NCI-H446 (cell line): ENCODE data around the gene IQGAP3.
"Not testable (repeated sequence)": the region's sequence is repeated elsewhere in the genome, so short reads cannot be mapped to it uniquely, and the experiment has no call there.

ENCODE experiments used
- DNase-seq, 2 experiments: peaks; one replicate each; lab custom pipeline; 2025; lab: John Stamatoyannopoulos, UW

Gene IQGAP3

GRCh38 chr1:156594190-156594589 lies 21.8 kb upstream of the IQGAP3 start:
- DNase-seq, result no peak

DNA sequence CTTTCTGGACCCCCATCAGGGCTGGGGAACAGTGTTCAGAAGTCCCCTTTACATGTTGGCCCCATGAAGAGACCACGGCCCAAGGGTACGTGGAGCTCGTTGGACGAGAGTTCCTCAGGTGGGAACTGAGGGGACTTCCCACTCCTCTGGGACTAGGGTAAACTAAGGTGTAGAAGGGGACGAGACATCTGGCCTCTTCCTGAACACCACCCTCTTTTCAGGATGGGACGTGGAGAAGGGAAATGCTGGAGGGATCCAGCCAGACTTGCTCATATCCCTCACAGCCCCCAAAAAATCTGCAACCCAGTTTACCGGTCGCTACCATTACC lies 21.3 kb upstream of the IQGAP3 start:
- no peak for DNase-seq

GRCh38 chr1:156592910-156593660 lies 20.7 kb upstream of the IQGAP3 start:
- DNase-seq, result no peak

DNA sequence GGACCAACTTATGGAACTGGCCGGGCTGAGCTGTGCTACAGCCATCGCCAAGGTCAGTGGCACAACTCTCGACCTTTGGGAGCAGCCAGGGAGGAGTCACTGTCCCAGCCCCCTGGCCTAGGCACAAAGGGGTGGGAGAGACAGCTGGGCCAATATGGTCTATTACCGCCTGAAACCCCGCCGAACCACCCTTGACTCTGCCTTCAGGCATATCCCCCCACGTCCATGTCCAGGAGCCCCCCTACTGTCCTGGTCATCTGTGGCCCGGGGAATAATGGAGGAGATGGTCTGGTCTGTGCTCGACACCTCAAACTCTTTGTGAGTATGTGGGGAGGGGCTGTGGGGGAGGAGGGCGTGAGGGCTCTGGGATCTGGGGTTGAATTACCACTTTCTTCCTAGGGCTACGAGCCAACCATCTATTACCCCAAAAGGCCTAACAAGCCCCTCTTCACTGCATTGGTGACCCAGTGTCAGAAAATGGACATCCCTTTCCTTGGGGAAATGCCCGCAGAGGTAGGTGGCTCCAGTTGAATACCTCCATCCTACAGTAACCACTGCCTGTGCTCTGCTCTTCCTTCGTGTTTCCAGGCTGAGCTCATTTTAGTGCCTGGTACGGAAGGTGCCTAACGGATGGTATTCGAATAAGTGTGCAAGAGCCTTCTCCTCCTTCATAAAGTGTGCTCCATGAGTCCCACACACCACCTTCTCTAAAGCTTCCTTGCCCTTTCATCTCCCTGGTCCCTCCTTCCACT lies 20.0 kb upstream of the IQGAP3 start:
- DNase-seq, result no peak

DNA sequence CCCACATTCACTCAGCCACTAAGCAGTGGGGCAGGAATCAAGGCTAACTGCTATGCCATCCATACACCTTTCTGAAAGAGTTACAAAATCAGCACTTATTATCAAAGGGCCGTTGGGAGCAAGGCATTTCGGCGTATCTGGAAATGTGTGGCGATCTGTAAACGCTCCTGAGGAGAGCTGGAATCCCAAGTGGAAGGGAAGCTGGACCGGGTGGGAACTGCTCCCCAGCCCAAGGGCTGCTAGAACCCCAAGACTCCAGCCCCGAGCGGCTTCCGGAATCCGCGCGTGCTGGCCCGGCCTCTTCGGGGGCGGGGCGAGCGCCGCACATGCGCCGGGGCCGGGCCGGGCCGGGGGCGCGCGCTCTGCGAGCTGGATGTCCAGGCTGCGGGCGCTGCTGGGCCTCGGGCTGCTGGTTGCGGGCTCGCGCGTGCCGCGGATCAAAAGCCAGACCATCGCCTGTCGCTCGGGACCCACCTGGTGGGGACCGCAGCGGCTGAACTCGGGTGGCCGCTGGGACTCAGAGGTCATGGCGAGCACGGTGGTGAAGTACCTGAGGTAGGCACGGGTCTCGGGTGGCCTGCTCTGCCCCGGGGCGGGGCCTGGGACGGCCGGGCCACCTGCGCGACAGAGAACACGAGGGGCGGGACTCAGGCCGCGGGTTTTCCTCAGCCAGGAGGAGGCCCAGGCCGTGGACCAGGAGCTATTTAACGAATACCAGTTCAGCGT lies 19.2 kb upstream of the IQGAP3 start, which contains the start of gene NAXE:
Gene NAXE (plus strand): TSS at position 345 of the 726 bp plus-strand sequence. CDS start 29 bp downstream, at position 374.
- peak in 1 of 2 experiments; percentile 73 for DNase-seq

- DNase-seq, result no peak
These were observed 18.7 kb upstream of the IQGAP3 start for GRCh38 chr1:156591181-156591431.

DNA sequence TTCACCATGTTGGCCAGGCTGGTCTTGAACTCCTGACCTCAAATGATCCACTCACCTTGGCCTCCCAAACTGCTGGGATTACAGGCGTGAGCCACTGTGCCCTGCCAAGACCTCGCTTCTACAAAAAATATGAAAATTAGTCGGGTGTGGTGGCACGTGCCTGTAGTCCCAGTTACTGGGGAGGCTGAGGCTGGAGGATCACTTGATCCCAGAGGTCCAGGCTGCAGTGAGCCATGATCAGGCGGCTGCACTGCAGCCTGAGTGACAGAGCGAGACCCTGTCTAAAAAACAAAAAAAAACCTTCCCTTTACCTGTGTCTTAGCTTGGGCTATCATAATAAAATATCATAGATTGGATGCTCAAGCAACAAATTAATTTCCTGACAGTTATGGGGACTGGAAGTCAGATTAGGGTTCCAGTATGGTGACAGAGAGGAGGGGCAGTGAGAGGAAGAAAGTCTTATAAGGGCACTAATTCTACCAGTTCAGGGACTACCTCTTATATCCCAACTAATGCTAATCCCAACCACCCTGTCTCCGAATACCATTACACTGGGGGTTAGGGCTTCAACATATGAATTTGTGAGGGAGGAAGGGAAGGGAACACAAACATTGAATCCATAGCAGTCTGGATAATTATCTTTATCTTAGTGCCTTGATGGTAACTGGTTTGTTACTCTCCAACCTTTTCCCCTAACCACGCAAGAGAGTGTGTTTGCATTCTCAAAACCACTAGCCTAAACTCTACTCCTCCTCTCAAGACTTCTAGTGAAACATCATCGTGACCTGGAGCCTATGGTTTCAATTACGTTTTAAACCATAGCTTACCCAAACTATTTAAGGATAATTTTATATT lies 18.2 kb upstream of the IQGAP3 start:
- no peak for DNase-seq

GRCh38 chr1:156589546-156589945 lies 17.2 kb upstream of the IQGAP3 start:
- no peak for DNase-seq

DNA sequence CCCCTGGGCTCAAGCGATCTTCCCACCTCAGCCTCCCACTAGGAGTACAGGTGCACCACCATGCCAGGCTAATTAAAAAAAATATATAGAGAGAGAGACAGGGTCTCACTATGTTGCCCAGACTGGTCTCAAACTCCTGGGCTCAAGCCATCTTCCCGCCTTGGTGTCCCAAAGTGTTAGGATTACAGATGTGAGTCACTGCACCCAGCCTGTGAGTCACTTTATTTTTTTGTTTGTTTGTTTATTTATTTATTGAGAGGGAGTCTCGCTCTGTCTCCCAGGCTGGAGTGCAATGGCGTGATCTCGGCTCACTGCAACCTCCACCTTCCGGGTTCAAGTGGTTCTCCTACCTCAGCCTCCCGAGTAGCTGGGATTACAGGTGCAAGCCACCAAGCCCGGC lies 15.6 kb upstream of the IQGAP3 start:
- DNase-seq, result not testable (repeated sequence)

- no peak for DNase-seq
These were observed 14.6 kb upstream of the IQGAP3 start for GRCh38 chr1:156586892-156587477.

DNA sequence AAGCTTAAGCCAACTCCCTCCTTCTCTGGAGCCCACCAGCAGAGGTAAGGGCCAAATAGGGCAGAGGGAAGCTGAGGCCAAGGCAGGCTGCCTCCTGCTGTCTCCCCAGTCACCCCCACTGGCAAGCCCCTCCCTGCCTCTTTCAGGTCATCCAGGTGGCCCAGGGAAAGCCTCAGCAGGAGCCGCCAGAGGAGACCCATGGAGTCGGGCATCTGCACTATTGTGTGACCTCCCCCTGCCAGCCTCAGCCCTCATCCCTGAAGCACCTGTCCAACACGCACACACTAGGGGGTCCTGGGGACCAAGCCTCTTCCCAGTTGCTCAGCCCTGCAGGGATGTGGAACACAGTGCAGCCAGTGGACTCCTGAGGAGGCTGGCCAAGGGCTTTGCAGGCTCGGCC lies 14.0 kb upstream of the IQGAP3 start:
- DNase-seq, result no peak

DNA sequence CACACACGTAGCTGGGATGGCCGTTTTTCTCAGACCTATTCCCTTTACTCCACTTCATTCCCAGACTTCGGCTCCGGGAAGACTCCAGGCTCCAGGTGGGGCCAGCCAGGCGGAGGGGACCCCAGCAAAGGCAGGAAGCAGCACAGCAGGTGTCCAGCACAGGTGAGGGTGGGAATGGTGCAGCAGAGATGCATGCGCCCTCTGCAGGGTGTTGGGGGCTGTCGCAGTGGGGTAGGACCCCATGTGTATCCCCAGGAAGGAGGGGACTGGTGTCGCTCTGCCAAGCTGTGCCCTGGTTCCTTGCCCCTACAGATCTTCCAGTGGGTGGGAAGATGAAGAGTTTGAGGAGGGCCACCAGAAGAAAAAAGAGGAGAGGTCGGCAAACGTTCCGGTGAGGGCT lies 12.4 kb upstream of the IQGAP3 start:
- DNase-seq, result no peak

DNA sequence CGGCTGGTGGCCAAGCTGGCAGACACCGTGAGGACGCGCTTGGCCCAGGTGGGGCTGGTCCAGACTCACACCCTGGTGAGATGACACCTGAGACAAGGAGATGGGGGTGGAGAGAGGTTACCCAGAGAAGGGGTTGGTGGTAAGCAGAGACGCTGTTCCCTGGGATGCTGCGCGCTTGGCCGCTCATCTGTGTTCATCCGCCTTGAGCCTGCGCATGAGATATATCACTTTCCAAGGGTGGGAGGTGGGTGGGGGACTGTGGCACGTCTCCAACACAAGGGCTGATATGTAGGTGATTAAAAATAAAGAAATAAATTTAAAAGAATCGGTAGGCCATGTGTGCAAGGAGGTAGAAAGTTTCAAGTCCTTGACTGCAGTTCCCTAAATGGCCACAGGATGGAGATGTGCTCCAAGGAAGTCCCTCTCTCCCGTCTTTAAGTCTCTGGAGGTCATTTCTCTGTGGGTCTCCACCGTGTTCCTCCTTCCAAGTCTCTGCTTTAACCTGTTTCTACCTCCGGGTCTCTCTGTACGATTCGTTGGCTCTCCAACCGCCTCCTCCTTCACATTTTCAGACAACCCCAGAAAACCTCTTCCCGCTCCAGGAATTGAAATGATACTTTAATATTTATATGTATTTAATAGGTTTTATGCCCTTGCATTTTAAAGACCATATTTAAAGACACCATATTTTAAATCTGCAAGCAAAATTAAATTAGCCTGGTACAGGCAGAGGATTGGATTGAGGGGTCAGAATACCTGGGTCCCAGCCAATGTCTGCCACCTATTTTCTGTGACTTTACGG lies 11.7 kb upstream of the IQGAP3 start:
- peak; percentile 74 to 87 for DNase-seq

DNA sequence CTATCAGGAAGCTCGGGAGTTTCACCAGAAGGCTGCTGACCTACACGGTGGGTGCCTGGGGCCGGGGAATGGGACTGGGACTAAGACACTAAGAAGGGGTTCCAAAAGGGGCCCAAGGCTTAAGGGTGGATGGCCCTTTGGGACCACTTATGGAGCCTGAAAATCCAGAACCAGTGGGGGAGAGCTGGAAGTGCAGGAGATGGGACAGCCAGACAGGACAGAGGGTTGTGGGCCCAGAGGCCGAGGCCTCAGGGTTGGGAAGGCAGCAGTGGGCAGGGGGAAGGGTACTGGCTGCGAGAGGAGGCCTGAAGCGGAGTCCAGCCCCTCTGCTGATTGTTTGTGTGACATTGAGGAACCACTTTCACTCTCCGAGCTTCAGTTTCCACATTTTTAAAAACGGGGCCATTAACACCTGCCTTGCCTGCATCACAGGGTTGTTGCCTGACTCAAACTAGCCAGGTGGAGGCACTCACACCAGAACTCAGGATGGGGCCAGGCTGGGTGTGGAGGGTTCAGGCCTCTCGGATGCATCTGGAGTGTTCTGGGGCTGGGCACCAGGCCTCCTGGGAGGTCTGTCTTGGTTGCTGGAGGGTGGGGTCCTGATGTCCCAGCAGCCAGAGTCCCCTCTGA lies 10.1 kb upstream of the IQGAP3 start:
- no peak for DNase-seq

GRCh38 chr1:156581661-156582387 lies 9.5 kb upstream of the IQGAP3 start:
- no peak for DNase-seq

DNA sequence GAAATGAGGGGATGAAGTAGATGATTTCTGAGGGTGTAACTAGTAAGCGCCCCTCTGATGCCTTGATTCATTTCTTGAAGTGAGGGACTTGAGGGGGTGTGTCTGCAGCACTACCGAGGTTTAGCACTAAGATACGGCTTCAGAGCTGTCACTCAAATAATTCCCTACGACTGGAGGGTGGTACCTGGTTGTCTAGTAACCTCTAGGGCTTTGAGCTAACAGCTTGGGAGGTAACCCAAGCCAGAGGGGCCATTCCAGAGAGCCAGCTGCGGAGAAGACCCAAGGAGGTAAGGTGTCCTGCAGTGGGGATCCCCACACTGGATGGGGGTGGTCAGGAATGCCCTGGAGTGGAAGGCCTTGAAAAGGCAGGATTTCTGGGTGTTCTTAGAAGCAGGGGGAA lies 7.1 kb upstream of the IQGAP3 start, which contains the start of gene TTC24:
Gene TTC24 (plus strand): TSS at position 252 of the 400 bp plus-strand sequence. CDS start 1,642 bp downstream, outside the sequence.
- DNase-seq, result no peak

DNA sequence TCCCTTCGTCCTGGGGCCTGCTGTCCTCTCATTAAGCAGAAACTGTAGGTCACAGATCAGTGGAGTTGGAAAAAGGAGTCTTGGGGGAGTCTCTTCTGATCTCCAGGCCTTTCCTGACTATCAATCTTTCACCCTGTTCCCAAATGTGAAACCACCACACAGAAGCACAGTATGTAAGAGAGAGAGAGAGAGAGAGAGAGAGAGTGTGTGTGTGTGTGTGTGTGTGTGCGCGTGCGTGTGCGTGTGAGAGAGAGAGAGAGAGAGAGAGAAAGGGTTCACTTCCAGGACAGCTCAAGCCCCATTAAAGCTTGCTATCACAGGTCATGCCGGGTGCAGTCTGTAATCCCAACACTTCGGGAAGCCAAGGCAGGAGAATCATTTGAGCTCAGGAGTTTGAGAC lies 5.7 kb upstream of the IQGAP3 start:
- DNase-seq, result no peak

DNA sequence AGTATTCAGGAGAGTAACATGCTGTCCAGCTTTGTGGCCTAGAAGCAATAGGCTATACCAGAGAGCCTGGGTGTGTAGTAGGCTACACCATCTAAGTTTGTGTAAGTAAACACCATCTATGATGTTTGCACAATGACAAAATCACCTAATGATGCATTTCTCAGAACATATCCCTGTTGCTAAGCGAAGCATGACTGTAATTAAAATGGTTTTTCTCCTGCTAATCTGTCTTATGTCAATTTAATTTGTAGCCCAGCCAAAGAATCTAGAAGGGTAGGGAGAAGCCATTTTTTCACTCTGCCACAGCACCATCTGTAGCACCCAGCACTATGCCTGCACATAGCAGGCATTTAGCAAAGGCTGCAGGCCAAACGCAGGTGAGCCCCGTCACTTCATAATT lies 5.2 kb upstream of the IQGAP3 start:
- no peak for DNase-seq

DNA sequence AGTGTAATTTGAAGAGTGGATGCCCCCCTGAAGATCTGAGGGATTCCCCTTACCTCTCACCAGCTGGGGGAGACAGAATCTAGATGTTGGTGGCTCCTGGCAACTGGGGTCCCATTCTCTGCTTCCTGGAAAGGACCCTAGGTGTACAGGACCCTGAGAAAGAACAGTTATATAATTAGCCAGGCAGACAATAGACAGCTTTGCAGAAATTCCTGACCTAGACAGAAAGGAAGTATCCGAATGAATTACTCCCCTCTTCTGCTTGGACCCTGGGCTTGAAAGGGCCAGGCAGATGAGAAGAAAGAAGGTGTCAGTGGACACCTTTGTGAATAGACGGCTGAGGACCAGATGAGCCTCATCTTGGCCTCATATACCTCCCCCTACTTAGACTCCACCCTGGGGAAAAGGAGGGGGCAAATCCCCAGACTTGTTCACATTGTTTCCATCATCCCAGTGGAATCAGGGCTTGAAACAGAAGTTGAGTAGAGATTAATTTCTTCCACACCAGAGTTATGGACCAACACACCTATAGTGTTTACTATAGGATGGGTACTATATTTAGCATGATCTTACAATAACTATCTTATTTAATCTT lies 1.8 kb upstream of the IQGAP3 start:
- DNase-seq, result no peak
